GM12874 (cell line): ENCODE measurements around the gene GJC2.

Experiments used
- TF ChIP-seq, protein P1 (sequence below): IDR thresholded peaks from 2 replicates; pipeline ENCODE4 v1.5.1; 2011; ENCODE audit warnings: low read depth, mild to moderate bottlenecking, control low read depth, low read length, moderate library complexity; ENCODE audit not compliant: insufficient read depth

Gene GJC2

DNA sequence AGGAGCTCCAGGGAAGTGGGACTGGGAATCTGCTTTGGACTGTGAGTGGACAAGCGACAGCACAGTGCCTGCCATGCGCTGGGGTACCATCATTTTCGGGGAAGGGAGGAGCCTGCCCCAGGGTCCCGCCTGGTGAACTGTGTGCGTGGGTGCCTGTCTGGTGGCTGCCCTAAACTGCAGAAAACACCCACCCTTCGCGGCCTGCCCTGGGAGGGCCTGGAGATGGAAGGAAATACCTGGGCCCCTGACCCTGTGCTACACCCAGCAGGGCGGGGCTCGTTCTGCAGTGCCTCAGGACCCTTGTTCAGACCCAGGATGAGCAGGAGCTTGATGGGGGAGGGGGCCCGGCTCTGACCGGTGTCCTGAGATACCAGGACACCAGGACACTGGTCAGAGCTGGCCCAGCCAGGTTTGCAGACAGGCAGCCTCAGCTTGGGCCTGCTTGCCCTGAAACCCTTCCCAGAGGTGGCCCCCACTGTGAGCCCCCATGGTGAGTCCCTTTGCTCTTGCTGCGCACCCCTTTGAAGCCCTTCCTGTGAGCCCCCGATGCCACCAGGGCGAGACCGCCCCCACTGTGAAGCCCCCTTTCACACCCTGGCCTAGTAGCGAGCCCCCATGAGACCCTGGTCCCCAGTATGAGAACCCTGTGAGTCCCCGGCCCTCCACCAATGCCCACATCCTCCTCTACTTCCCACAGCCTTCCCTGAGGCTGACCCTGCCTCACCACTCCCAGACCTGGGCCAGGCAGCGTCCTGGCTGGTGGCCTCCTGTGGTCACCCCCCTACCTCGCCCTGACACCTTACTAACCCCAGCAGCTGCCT is 2.6 kb downstream of the GJC2 start:
- TF ChIP-seq, protein P1, sequence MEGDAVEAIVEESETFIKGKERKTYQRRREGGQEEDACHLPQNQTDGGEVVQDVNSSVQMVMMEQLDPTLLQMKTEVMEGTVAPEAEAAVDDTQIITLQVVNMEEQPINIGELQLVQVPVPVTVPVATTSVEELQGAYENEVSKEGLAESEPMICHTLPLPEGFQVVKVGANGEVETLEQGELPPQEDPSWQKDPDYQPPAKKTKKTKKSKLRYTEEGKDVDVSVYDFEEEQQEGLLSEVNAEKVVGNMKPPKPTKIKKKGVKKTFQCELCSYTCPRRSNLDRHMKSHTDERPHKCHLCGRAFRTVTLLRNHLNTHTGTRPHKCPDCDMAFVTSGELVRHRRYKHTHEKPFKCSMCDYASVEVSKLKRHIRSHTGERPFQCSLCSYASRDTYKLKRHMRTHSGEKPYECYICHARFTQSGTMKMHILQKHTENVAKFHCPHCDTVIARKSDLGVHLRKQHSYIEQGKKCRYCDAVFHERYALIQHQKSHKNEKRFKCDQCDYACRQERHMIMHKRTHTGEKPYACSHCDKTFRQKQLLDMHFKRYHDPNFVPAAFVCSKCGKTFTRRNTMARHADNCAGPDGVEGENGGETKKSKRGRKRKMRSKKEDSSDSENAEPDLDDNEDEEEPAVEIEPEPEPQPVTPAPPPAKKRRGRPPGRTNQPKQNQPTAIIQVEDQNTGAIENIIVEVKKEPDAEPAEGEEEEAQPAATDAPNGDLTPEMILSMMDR: no peak

DNA sequence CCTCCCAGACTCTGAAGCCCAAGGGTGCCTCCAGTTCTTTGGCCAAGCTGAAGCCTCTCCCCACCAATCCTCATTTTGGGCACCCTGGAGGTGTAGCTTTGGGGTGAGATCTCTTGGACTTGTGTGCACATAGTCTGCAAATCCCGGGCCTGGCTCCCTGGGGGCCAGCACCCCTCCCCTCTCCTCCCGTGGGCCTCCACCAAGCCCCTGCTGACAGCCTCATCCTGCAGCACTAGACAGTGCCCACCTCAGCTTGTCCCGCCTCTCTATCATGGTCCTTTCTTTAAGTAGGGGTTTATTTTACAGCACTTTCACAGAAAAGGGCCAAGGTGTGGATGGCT is 3.2 kb downstream of the GJC2 start:
- TF ChIP-seq, protein P1: no peak

DNA sequence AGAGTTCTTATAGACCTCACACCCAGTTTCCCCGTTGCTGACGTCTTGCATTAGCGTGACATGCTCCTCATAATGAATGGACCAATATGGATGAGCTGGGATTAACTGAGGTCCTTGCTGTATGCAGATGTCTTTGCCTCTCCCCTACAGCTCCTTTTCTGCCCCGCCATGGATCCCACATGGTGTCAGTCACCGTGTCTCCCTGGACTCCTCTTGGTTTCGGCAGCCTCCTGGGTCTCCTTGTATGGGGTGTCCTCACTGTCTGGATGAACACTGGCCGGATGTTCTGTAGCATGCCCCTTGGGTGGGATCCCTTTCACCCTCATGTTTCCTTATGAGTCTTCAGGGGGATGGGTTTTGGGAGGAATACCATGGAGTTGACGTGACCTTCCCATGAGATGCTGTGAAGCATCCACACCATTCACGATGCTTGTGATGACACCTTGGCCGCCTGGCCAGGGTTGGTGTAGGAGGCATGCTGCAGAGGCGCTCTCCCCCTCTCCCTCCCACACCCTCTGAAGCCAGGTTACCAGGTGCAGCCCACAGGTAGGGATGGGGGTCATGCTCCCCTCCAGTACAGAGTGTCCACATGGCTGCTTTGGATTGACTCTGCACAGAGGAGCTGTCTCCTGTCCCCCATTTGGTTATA is 4.4 kb downstream of the GJC2 start:
- TF ChIP-seq, protein P1: no peak

- TF ChIP-seq, protein P1: no peak
Observed at GRCh38 chr1:228154670-228155571, 5.2 kb downstream of the GJC2 start.

DNA sequence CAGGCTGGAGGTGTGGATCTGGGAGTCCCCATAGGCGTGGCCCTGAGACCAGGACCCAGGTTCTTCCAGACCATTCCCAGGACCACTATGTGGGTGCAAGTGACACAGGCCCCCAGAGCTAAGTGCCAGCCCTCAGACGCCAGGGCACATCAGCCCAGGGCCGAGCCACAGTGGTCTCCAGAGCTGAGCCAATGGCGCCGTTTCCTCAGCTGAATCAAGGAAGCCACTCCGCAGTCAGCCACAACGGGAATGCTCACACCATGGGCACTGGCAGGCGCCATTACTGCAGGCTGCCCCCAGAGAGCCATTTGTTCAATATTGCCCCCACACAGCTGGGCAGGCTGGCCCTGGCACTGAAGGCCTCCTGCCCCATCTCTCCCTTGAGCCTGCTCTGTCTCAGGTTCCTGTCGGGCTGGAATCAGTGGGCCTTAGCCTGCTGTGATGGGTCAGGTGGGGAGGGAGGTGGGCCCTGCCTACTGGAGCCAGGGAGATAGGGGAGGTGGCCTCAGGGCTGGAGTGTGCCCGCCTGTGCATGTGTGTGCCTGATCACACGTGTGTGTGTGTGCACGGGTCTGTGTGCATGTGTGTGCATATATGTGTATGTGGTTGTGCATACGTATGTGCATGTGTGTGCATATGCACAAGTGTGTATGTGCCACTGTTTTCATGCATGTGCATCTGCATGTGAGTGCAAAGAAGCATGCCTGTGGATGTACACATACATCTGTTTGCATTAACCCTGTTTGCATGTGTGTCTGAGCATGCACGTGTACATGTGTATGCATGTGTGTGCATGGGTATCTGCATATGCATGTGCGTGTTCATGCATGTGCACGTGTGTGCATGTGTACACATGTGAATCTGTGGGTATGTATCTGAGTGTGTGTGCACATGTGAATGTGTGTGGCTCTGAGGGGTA is 6.1 kb downstream of the GJC2 start:
- TF ChIP-seq, protein P1: no peak

DNA sequence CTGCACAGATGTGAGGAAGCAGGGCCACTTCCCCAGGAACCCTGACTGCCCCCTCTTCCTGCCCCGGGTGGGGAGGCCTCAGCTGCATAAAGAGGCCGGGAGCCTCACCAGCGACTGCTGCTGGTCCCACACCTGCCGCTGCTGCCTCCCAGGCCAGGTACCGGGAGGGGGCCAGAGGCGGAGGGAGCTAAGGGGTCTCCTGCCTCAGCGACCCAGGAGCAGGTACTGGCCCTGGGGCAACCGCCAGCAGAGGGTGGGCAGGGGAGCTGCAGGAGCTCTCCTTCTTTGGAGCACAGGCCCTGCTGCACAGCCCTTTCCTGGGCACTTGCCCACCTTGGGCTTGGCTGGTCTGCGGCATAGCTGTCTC is 6.8 kb downstream of the GJC2 start:
- TF ChIP-seq, protein P1: no peak
